ENCODE measurements around the gene FRAS1.
"Not testable (repeated sequence)": the region's sequence is repeated elsewhere in the genome, so short reads cannot be mapped to it uniquely, and the experiment has no call there.

FRAS1 gene

DNA sequence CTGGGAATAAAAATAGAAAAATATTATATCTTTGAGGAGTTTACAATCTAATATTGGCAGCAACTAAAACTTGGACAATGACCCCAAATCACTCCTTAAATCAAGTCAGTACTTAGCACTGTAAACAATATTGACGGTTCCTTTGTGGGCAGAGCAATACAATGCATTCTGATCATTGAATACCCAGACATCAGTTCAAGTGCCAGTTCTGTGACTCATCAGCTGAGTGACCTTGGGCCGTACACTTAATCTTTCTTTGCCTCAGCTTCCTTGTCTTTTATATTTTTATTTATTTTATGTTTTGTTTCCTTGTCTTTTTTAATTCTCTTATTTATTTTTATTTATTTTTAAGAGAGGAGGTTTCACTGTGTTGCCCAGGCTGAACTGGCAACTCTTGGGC is 382.2 kb downstream of the FRAS1 start:
- no peak for DNase-seq (ENCODE audit: low read depth in 2 of 2)

- DNase-seq (ENCODE audit: low read depth in 2 of 2): no peak
Observed at GRCh38 chr4:78441756-78442155, 384.6 kb downstream of the FRAS1 start.

DNA sequence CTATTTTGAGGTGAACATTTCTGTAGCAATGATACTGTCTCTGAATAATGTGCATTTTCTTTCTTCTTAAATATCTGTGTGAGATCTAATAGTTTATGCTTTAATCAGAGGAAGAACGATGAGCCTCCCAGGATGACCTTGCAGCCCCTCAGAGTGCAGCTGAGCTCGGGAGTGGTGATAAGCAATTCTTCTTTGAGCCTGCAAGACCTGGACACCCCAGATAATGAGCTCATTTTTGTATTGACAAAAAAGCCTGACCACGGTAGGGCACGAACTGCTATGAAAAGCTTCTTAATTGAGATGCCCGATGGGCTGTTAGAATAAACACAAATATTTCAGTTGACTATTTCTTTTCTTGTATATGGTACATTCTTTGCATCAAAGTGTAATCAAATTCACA is 389.5 kb downstream of the FRAS1 start:
- no peak for DNase-seq (ENCODE audit: low read depth in 2 of 2)

GRCh38 chr4:78451407-78451806 is 394.3 kb downstream of the FRAS1 start:
- no peak for DNase-seq (ENCODE audit: low read depth in 2 of 2)

DNA sequence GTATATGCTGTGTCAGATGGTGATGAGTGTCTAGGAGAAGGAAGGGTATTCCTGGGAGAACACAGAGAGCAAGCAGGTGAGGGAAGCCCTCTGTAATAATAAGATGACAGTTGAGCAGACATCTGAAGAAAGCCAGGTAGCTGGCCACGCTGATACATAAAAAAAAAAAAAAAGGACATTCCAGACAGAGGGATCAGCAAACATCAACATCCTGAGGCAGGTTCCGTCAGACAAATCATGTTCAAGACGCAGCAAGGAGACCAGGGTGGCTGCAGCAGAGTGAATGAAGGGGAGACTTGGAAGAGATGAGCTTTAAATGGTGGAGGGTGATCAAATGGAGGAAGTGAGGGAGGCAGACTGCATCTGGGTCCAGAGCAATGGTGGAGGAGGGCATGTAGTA is 396.9 kb downstream of the FRAS1 start:
- no peak for DNase-seq (ENCODE audit: low read depth in 2 of 2)

GRCh38 chr4:78457751-78458150 is 400.6 kb downstream of the FRAS1 start:
- no peak for DNase-seq (ENCODE audit: low read depth in 2 of 2)

DNA sequence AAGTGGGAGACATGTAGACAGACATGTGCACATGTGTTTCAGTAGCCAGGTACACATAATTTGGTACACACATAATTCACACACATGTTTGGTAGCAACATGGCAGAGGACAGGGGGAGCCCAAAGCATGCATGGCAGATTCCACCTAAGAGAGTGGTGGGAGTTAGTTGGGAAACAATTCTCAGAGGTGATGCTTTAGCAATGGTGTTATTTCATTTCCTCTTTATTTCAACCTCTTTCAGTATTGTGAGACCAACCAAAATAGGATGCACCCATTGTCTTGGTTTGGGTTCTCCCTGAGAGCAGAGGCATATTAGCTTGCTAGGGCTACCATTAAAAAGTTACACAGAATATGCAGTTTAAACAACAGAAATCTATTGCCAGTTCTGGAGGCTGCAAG is 402.2 kb downstream of the FRAS1 start:
- DNase-seq (ENCODE audit: low read depth in 2 of 2): no peak

DNA sequence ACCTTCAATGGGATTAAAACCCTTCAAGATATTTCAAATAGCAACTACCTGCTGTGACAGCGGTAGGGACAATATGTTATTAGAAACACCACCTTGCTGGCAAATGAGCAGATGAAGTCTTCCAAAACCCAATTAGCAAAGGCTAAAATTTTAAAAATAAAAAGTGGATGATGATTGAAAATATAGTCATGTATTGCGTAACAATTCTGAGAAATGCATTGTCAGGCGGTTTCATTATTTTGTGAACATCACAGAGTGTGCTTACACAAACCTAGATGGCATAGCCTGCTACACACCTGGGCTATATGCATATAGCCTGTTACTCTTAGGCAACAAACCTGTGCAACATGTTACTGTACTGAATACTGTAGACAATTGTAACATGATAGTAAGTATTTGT is 403.2 kb downstream of the FRAS1 start:
- DNase-seq (ENCODE audit: low read depth in 2 of 2): no peak

- DNase-seq (ENCODE audit: low read depth in 2 of 2): no peak
Observed at GRCh38 chr4:78464265-78464664, 407.1 kb downstream of the FRAS1 start.

GRCh38 chr4:78467223-78467622 is 410.1 kb downstream of the FRAS1 start:
- DNase-seq (ENCODE audit: low read depth in 2 of 2): not testable (repeated sequence)

- no peak for DNase-seq (ENCODE audit: low read depth in 2 of 2)
Observed at GRCh38 chr4:78468272-78468671, 411.1 kb downstream of the FRAS1 start.

- no peak for DNase-seq (ENCODE audit: low read depth in 2 of 2)
Observed at GRCh38 chr4:78476108-78476704, 419.1 kb downstream of the FRAS1 start.

- DNase-seq (ENCODE audit: low read depth in 2 of 2): no peak
Observed at GRCh38 chr4:78477276-78477675, 420.2 kb downstream of the FRAS1 start.

DNA sequence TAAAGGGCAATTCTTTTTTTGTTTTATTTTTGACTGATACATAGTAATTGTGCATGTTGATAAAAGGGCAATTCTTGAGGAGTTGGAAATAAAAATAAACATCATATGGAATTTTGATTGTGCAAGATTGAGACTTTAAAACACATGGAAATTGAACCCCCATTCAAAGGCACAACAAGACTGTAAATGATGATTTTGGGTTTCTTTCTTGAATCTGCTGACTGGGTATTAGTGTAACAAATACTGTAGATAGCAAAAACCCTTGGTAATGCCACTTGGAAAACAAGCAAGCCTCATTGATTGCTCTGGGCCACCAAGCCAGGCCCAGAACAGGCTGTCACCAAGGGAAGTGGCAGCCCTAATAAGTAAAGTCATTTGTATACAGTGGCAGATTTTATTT is 421.4 kb downstream of the FRAS1 start:
- DNase-seq (ENCODE audit: low read depth in 2 of 2): no peak

GRCh38 chr4:78480286-78480685 is 423.2 kb downstream of the FRAS1 start:
- DNase-seq (ENCODE audit: low read depth in 2 of 2): no peak

- DNase-seq (ENCODE audit: low read depth in 2 of 2): no peak
Observed at GRCh38 chr4:78481180-78481579, 424.1 kb downstream of the FRAS1 start.

DNA sequence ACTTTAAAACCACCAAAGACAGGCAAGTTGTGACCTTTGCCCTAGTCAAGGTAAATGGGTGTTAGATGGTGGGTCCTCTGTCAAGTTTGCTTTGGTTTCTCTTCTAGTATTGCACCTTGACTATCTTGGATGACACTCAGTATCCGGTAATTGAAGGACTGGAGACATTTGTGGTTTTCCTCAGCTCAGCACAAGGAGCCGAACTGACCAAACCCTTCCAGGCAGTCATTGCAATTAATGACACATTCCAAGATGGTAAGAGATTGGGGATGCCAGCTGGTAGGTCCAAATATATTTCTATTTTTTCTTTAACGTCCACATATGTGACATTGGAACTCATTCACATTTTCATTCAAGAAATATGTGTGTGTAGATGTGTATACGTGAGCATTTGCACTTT is 425.2 kb downstream of the FRAS1 start:
- no peak for DNase-seq (ENCODE audit: low read depth in 2 of 2)

DNA sequence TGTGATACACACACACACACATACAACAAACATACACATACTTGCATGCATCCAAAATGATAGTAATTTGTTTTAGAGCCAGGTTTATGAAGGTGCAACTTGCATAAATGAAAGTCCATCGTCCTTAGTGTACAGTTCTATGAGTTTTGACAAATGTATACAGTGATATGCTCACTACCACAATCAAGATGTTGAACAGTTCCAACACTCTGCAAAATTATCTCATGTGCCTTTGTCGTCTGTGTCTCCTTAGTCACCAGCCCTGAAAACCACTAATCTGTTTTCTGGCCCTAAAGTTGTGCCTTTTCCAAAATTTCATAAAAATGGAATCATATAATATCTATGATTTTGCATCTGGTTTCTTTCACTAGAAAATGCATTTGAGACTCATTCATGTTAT is 426.7 kb downstream of the FRAS1 start:
- no peak for DNase-seq (ENCODE audit: low read depth in 2 of 2)

DNA sequence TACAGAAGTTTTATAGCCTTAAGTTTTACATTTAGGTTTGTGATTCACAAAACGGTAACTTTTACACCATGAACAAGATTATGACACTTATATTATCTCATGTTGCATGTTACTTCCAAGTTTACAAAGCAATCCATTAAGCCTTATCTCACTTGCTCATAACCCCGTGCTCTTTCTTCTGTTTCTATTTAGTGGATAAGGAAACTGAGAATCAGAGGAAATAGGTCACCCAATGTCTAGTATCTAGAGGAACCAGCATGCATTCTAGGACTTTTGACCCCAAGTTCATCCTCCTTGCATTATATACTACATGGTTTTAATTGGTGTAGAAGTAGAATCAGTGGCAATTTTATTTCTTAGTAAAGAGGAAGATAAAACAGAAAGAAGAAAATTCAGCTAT is 427.5 kb downstream of the FRAS1 start:
- no peak for DNase-seq (ENCODE audit: low read depth in 2 of 2)

- DNase-seq (ENCODE audit: low read depth in 2 of 2): no peak
Observed at GRCh38 chr4:78493731-78494130, 436.6 kb downstream of the FRAS1 start.

DNA sequence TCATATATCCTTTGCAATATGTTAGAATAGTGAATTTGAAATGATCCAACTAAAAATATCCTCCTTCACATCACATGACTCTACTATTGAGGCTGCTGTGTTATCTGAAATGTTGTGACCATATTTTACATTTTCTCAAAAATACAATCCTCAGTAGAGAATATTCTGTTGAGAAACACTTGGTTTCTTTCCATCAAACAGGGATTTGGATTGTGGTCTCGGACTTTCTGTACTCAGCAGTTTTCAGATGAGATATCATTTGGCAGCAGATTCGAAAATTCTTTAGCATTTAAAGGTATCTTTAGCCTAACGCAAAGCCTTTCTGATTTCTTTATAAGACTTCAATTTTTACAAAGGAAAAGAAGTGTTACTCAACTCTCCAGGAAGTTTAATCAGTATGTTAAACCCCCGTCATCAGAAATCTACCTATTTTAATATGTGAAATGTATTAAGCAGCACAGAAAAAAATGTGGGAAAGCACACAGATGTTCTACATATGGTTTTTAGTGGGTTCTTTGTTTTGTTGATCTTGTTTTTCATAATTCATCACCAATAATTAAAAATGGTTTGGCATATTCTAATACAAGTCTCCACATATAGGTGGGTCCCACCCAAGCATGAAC is 439.0 kb downstream of the FRAS1 start:
- DNase-seq (ENCODE audit: low read depth in 2 of 2): no peak

DNA sequence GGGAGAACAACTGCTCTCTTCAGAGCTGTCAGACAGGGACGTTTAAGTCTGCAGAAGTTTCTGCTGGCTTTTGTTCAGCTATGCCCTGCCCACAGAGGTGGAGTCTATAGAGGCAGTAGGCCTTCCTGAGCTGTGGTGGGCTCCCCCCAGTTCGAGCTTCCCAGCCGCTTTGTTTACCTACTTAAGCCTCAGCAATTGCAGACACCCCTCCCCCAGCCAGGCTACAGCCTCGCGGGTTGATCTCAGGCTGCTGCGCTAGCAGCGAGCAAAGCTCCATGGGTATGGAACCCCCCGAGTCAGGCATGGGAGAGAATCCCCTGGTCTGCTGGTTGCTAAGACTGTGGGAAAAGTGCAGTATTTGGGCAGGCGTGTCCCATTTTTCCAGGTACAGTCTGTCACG is 449.1 kb downstream of the FRAS1 start:
- DNase-seq (ENCODE audit: low read depth in 2 of 2): not testable (repeated sequence)

DNA sequence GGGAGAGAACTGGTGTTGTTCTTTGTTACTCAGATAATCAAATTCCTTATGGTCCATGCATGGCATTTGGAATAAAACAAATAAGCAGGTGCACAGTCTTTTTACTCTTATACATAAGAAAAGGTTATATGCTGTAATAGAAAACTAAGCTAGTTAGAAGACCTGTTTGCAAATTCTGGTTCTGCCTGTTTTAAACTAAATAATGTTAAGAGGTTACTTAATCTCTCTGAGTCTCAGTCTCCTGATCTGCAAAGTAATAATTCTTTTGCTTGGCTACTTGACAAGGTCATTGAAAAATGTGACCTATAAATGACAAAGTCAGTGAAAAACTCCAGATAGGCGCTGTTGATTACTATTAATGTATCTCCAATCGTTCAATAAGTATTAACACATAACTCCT is 451.9 kb downstream of the FRAS1 start:
- DNase-seq (ENCODE audit: low read depth in 2 of 2): no peak

DNA sequence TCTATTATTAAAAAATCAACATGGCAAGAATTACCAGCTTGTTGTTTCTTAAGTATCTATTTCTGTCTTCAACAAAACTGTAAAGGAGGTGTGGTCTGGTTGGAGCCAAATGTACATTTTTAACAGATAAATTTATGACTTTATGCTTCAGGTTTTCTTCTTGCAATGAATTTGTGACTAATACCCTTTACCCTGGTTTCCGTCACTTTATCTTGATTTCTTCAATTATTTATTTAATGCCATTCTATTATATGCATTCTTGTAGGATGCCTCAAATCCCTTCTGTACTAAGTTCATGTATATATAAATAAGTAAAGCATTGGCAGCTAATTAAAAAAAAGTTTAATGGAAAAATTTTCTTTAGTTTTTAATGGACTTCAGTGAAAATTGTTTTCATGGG is 453.0 kb downstream of the FRAS1 start:
- no peak for DNase-seq (ENCODE audit: low read depth in 2 of 2)

Data from stimulated activated CD4-positive, alpha-beta T cell treated with anti-CD3 and anti-CD28 coated beads, Interleukin-1b, Interleukin-23, amount 100 ng/mL, for 1 hour (primary cell).